ENCODE measurements around the gene AKAP9.
"Not testable (repeated sequence)": the region's sequence is repeated elsewhere in the genome, so short reads cannot be mapped to it uniquely, and the experiment has no call there.

The AKAP9 gene

DNA sequence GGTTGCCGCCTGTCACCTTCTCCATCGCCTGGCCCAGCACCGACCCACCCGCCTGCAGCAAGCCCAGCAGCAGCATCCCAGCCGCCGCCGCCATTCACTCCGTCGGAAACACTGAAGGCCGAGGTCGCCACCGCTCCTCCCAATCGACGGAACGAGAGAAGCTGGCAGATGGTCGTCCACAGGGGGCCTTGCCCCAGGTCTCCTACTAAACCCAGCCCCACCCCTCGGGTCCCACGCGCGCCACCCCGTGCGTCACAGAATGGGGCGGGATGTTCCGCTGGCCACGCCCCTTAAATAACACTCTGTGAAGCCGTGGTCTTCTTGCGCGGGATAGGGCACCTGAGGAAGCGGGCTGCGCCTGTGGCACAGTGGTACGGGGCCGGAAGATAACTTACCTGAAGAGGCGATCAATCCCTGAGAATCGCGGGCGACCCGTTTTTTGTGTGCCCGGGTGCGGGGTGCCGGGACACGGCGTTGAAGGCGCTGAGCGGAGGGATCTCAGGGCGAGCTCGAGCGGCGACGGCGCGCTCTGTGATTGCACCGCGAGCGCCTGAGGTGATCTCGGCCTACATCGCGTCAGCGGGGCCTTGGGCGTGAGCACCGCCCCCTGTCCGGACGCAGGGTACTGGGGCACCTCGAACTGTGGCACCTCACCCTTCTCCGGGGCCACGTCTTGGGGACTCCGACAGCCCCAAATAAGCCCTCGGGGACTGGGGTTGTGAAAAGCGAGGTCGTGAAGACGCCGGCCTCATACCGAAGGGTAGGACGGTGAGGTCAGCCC, 193.8 kb downstream of the AKAP9 start, which contains the start of gene CYP51A1:
TSS of gene CYP51A1 (minus strand) at position 207 of the 781 bp plus-strand sequence. CDS start at position 94, 113 bp downstream.
- peak; percentile 89 for DNase-seq (ENCODE audit: low read depth)

DNA sequence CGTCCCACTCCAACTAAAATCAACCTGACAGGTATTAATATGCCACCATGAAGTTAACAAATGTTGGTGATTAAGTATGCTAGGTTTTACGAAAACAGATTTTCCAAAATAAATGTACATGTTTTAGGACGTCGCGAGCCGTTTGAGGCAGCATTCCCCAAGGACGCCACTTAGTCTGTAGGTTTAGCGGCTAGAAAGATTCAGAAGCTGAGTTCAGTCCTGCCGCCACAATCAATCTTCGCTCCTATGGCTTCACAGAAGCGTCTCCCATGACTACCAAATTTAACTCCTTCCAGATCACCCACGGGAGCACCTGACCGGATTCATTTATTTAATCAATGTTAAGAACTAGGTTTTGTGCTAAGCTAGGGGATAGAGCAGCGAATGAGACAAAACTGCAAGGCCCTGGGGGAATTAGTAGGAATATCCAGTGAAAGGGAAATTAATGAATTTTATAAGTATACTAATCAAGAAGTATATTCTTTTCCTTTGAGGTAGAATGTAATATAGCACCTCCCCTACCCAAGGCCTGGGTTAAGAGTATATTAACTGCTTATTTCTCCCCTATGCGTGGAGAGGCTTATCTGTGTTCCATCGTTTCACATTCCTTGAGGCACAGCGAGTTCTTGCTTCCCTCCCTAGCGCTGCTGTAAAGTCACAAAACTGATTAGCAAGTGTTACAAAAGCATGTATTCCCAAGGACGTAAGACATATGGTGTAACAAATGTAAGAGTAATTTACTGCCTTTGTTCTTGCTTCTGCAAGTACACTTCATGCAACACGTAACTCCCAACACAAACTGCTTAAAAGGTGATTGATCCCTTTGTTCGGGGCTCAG, 194.6 kb downstream of the AKAP9 start:
- DNase-seq (ENCODE audit: low read depth) = no peak

DNA sequence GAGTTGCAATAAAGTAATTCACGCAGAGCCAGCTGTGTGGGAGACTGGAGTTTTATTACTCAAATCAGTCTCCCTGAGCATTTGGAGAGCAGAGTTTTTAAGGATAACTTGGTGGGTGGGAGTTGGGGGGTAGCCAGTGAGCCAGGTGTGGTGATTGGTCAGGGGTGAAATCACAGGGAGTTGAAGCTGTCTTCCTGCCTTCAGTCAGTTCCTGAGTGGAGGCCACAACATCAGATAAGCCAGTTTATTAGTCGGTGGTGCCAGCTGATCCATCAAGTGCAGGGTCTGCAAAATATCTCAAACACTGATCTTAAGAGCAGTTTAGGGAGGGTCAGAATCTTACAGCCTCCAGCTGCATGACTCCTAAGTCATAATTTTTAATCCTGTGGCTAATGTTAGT, 196.9 kb downstream of the AKAP9 start:
- DNase-seq (ENCODE audit: low read depth) = no peak

DNA sequence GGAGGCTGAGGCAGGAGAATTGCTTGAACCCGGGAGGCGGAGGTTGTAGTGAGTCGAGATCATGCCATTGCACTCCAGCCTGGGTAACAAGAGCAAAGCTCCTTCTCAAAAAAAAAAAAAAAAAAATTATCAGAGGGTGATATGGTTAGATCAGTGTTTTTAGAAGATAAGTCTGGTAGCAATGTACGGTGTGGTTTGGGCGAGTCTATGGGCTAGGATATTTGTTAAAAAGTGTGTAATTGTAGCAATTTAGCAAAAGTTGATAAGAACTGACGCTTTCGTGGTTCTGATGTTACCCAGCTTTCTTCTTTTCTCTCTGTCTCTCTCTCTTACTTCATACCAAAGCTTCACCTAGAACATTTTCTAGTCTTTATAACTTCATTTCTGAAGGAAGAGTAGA, 200.5 kb downstream of the AKAP9 start:
- DNase-seq (ENCODE audit: low read depth) = no peak

DNA sequence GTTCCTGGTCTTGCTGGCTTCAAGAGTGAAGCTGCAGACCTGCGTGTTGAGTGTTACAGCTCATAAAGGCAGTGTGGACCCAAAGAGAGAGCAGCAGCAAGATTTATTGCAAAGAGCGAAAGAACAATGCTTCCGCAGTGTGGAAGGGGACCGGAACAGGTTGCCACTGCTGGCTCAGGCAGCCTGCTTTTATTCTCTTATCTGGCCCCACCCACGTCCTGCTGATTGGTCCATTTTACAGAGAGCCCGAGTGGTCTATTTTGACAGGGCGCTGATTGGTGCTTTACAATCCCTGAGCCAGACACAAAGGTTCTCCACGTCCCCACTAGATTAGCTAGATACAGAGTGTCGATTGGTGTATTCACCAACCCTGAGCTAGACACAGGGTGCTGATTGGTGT, 202.1 kb downstream of the AKAP9 start:
- DNase-seq (ENCODE audit: low read depth) = not testable (repeated sequence)

DNA sequence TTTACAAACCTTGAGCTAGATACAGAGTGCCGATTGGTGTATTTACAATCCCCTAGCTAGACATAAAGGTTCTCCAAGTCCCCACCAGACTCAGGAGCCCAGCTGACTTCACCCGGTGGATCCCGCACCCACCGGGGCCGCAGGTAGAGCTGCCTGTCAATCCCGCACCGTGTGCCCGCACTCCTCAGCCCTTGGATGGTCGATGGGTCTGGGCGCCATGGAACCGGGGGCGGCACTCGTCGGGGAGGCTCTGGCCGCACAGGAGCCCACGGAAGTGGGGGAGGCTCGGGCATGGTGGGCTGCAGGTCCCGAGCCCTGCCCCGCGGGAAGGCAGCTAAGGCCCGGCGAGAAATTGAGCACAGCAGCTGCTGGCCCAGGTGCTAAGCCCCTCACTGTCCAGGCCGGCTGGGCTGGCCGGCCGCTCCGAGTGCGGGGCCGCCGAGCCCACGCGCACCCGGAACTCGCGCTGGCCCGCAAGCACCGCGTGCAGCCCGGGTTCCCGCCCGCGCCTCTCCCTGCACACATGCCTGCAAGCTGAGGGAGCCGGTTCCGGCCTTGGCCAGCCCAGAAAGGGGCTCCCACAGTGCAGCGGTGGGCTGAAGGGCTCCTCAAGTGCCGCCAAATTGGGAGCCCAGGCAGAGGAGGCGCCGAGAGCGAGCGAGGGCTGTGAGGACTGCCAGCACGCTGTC, 202.7 kb downstream of the AKAP9 start:
- DNase-seq (ENCODE audit: low read depth) = not testable (repeated sequence)

DNA sequence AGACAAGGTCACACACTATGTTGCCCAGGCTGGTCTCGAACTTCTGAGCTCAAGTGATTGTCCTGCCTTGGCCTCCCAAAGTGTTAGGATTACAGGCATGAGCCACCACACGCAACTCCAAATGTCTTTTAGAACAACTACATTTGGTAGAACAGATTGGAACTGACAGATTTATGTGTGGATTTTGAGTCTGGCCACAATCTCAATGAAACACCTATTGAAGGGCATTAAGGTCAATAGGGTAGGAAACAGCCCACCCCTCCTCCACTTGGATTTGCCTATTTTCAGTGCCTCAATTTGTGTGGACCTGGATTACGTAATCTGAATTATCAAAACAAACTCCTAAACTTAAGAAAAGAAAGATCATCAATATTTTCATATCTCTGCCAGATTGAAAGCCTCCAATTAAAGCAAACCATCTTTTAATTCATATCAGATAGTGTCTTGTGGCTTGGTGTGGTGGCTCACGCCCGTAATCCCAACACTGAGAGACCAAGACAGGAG, 209.1 kb downstream of the AKAP9 start:
- no peak for DNase-seq (ENCODE audit: low read depth)

DNA sequence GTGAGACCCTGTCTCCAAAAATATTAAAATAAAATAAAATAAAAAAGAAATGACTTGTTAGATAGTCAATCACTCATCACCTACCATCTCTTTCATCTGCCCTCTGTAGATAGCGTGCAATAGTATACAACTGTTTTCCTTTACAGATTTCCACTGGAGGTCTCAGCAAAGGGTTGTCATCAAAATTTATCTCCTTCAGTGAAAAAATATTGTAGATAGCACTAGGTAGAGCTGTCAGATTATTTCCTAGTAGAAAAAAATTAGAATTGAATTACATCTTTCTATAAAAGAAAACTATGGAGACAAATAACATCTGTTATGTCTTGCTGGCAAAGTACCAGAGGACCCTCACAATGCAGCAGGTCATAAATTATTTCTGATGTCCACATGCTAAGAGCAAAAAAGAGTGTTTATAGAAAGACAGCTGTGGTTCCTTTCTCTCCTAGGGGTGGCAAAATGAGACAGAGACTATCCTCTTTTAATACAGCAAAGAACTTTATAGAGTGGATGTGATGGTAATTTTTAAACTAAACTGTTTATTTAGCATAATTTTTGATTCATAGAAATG, 209.9 kb downstream of the AKAP9 start:
- DNase-seq (ENCODE audit: low read depth) = no peak

DNA sequence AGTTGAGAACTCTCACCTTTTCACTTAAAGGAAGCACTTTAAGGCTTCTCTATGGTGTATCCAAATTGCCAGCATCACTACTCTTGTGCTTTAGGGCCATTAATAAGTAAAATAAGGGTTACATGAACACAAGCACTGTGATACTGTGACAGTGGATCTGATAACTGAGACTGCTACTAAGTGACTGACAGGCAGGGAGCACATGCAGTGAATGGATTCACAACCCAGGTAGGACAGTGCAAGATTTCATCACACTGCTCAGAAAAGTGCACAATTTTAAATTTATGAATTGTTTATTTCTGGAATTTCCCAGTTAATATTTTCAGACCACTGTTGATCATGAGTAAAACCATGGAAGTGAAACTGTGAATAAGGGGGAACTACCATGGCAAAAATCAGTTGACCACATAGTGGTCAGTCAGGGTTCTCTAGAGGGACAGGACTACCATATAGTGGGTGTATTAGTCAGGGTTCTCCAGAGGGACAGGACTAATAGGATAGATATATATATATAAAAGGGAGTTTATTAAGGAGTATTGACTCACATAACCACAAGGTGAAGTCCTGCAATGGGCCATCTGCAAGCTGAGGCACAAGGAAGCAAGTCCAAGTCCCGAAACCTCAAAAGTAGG, 214.6 kb downstream of the AKAP9 start:
- no peak for DNase-seq (ENCODE audit: low read depth)

DNA sequence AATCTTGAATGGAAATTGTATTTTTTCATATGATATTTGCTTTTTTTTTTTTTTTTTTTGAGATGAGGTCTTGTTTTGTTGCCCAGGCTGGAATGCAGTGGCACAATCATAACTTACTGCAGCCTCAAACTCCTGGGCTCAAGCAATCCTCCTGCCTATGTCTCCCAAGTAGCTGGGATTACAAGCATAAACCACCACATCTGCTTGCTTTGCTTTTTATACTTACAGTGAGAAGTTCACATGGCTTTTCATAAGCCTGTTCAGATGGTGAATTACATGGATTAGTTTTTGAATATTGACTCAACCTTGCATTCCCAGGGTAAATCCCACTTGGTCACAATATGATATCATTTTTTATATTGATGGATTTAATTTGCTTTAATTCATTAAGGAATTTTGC, 216.3 kb downstream of the AKAP9 start:
- no peak for DNase-seq (ENCODE audit: low read depth)

DNA sequence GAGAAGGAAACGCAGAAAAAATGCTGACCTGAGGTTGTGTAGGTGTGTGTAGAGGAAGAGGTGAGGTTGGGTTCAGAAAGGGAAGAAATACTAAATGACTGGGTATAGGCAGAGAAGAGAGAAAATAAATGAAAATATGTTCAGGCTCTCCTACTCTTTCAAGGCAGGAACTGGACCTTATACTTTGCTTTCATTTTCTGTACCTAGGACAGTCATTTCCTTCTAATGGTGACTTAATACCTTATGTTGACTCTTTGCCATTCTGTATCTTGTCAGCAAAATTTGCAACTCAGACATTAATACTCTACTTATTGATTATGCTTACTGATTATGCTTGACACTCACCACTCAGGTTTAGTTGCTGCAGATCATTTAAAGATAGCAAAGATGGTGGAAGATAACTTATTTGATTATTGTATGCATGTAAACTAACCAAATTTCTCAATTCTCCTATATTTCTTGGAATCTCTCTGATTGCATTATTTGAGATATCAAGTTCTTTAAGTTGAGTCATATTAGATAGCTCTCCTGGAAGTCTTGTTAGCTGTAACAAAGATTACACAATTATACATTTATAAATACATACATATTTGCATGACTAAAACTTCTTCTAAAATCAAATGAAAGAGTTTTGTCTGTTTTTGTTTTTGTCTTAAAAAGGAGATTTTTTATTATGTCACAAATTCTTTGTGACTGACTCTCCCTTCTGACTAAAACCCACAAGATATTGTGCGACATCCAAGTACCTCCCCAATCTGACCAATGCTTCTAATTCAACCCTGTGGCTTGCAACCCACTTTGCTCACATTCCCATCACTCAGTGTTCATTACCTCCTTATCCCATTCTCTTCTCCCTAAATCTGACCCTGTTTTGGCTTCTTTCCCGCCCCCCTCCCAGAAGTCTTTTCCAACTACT, 218.3 kb downstream of the AKAP9 start:
- no peak for DNase-seq (ENCODE audit: low read depth)

Data from stimulated activated CD8-positive, alpha-beta memory T cell treated with anti-CD3 and anti-CD28 coated beads, Interleukin-12 subunit alpha, Interleukin-12 subunit beta, amount 100 ng/mL, for 4 hours (primary cell).